ENCODE results near the gene STK17B. TPM values are rescaled to one million over a fixed set of nuclear protein-coding genes. Genes with fewer than 3 reads are reported as not detected.

Gene STK17B
- polyA plus RNA-seq, 2 of the 4 experiments (the other 2 are of a cell fraction) = 4.0 to 9.2 TPM

DNA sequence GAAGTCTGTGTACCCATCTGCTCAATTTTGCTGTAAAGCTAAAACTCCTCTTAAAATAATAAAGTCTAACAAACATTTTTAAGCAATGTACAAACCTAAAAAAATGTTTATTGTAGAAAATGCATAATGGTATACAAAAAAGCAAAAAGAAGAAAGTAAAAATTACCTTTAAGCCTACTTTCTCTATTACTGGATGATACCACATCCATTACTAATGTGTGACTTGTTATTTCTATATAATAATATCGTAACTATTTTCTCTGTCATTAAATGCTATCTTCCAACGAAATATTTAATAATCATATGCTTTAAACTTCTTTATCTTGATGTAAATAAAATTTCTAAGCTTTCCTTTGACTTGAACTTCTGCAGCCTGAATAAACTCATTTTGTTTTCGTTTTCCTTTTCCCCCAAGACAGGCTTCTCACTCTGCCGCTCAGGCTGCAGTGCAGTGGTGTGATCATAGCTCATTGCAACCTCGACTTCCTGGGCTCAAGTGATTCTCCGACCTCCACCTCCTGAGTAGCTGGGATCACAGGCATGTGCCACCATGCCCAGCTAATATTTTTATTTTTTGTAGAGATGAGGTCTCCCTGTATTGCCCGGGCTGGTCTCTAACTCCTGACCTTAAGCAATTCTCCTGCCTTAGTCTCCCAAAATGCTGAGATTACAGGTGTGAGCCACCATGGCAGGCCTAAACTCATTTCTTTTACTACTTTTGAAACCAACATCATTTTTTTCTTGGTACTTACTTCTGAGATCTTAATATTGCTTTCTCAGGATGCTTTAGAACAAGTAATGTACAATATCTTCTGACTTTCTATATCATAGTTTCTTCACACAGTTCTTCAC, 84.6 kb downstream of the STK17B start:
- no peak for FAIRE-seq
- WGBS (ENCODE audit: missing lambda C conversion rate) = 45% methylated on average over 7 of the region's 7 CpGs
- Histone ChIP-seq H3K27ac (no peak overlapping the region), H3K9me3 (peaks cover 5% of the 10 kb centered on the region; the same call in 1 of the 3 replicates), H3K4me2 (no peak overlapping the region), H3K4me1 (no peaks in the 10 kb centered on the region), H3K4me3 (no peak overlapping the region)
- DNase-seq (ENCODE audit: low read depth in 1 of 2, low spot score in 1 of 2) = no peak
- ChIA-PET CTCF (interaction anchor here (1.5 kb wide), 1 partner anchor 9 kb away, joined by 9 read pairs; no protein-coding TSS in a partner anchor), POLR2A (no interaction called here)
- ATAC-seq = no peak
- TF ChIP-seq ELK1 (IDR thresholded peaks at IDR 0.05; ENCODE audit: low read depth, low read length) (no peak), SREBF2 (IDR thresholded peaks at IDR 0.05) (no peak), JUN (IDR thresholded peaks at IDR 0.05) (no peak), REST (IDR thresholded peaks at IDR 0.05) (no peak), KDM5A (IDR thresholded peaks at IDR 0.05) (no peak), TFCP2L1 (CRISPR knock-in tag; IDR thresholded peaks at IDR 0.05) (no peak), POLR2AphosphoS2 (conservative IDR thresholded peaks at IDR 0.05; ENCODE audit: low read length) (no peak), RARB (CRISPR knock-in tag; IDR thresholded peaks at IDR 0.05) (no peak), HOXB5 (CRISPR knock-in tag; IDR thresholded peaks at IDR 0.05) (no peak), JUNB (IDR thresholded peaks at IDR 0.05) (no peak), HOXA7 (CRISPR knock-in tag; IDR thresholded peaks at IDR 0.05) (no peak), EHF (CRISPR knock-in tag; IDR thresholded peaks at IDR 0.05) (no peak), RAD21 (conservative IDR thresholded peaks at IDR 0.05 in 1 of 2, IDR thresholded peaks at IDR 0.05 in 1 of 2) (no peak), HOXB13 (CRISPR knock-in tag; IDR thresholded peaks at IDR 0.05; ENCODE audit: low read depth) (no peak), ESRRA (IDR thresholded peaks at IDR 0.05; ENCODE audit: borderline replicate concordance, low read length) (no peak), HMGXB4 (CRISPR knock-in tag; IDR thresholded peaks at IDR 0.05; ENCODE audit: borderline replicate concordance) (no peak)
- TF ChIP-seq, protein P1, sequence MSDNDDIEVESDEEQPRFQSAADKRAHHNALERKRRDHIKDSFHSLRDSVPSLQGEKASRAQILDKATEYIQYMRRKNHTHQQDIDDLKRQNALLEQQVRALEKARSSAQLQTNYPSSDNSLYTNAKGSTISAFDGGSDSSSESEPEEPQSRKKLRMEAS (IDR thresholded peaks at IDR 0.05) = no peak
- TF ChIP-seq, protein P2, sequence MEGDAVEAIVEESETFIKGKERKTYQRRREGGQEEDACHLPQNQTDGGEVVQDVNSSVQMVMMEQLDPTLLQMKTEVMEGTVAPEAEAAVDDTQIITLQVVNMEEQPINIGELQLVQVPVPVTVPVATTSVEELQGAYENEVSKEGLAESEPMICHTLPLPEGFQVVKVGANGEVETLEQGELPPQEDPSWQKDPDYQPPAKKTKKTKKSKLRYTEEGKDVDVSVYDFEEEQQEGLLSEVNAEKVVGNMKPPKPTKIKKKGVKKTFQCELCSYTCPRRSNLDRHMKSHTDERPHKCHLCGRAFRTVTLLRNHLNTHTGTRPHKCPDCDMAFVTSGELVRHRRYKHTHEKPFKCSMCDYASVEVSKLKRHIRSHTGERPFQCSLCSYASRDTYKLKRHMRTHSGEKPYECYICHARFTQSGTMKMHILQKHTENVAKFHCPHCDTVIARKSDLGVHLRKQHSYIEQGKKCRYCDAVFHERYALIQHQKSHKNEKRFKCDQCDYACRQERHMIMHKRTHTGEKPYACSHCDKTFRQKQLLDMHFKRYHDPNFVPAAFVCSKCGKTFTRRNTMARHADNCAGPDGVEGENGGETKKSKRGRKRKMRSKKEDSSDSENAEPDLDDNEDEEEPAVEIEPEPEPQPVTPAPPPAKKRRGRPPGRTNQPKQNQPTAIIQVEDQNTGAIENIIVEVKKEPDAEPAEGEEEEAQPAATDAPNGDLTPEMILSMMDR (IDR thresholded peaks at IDR 0.05) = no peak
- TF ChIP-seq, protein P3, sequence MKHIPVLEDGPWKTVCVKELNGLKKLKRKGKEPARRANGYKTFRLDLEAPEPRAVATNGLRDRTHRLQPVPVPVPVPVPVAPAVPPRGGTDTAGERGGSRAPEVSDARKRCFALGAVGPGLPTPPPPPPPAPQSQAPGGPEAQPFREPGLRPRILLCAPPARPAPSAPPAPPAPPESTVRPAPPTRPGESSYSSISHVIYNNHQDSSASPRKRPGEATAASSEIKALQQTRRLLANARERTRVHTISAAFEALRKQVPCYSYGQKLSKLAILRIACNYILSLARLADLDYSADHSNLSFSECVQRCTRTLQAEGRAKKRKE (CRISPR knock-in tag; IDR thresholded peaks at IDR 0.05; ENCODE audit: low read depth) = no peak

All from A549 (cell line).